HEK293T (cell line): ENCODE data around the gene GPT2.

Experiments used
- CTCF ChIA-PET: fragments of 350-600 bp; formaldehyde crosslinking; extraction: SDS; loops from one replicate; lab custom pipeline; 2021; ENCODE audit warnings: antibody characterized with exemption, inconsistent platforms; lab: Yijun Ruan, JAX
- POLR2A ChIA-PET: fragments of 350-600 bp; formaldehyde crosslinking; extraction: SDS; loops from one replicate; lab custom pipeline; 2020; ENCODE audit warnings: antibody characterized with exemption, inconsistent platforms; lab: Yijun Ruan, JAX
- DNase-seq: peaks from one replicate; pipeline ENCODE4 v3.0.0; 2012; ENCODE audit warnings: mixed read lengths; ENCODE audit errors: extremely low spot score
- ARNT ChIP-seq: fragments of 450-650 bp; IDR thresholded peaks from 2 replicates; pipeline ENCODE4 v1.6.1; 2017; ENCODE audit warnings: mild to moderate bottlenecking
- BHLHE40 ChIP-seq: fragments of 450-650 bp; IDR thresholded peaks from 2 replicates; pipeline ENCODE4 v1.6.1; 2016; ENCODE audit warnings: mild to moderate bottlenecking, moderate library complexity, borderline replicate concordance
- CTBP1 ChIP-seq: fragments of 450-650 bp; IDR thresholded peaks from 2 replicates; pipeline ENCODE4 v1.6.1; 2016; ENCODE audit warnings: borderline replicate concordance
- ELF4 ChIP-seq: fragments of 450-650 bp; IDR thresholded peaks from 2 replicates; pipeline ENCODE4 v1.6.1; 2017; ENCODE audit warnings: antibody characterized with exemption
- FOXA1 ChIP-seq: fragments of 450-650 bp; IDR thresholded peaks from 2 replicates; pipeline ENCODE4 v1.6.1; 2016; ENCODE audit warnings: mild to moderate bottlenecking
- FOXK2 ChIP-seq: fragments of 450-650 bp; IDR thresholded peaks from 2 replicates; pipeline ENCODE4 v1.6.1; 2016; ENCODE audit warnings: mild to moderate bottlenecking
- FOXM1 ChIP-seq: fragments of 450-650 bp; IDR thresholded peaks from 2 replicates; pipeline ENCODE4 v1.6.1; 2017; ENCODE audit warnings: mild to moderate bottlenecking, borderline replicate concordance
- HDGF ChIP-seq: fragments of 450-650 bp; IDR thresholded peaks from 2 replicates; pipeline ENCODE4 v1.6.1; 2017; ENCODE audit warnings: antibody characterized with exemption, borderline replicate concordance
- L3MBTL2 ChIP-seq: fragments of 450-650 bp; conservative IDR thresholded peaks from 2 replicates; pipeline ENCODE4 v1.6.1; 2016; ENCODE audit warnings: mild to moderate bottlenecking
- LEF1 ChIP-seq: fragments of 450-650 bp; IDR thresholded peaks from 2 replicates; pipeline ENCODE4 v1.6.1; 2017; ENCODE audit warnings: mild to moderate bottlenecking, borderline replicate concordance
- NFRKB ChIP-seq: fragments of 450-650 bp; IDR thresholded peaks from 2 replicates; pipeline ENCODE4 v1.6.1; 2016; ENCODE audit warnings: mild to moderate bottlenecking, moderate library complexity
- PKNOX1 ChIP-seq: fragments of 450-650 bp; IDR thresholded peaks from 2 replicates; pipeline ENCODE4 v1.6.1; 2016
- SP1 ChIP-seq: fragments of 450-650 bp; IDR thresholded peaks from 2 replicates; pipeline ENCODE4 v1.6.1; 2017
- SUZ12 ChIP-seq: fragments of 450-650 bp; IDR thresholded peaks from 2 replicates; pipeline ENCODE4 v1.6.1; 2016; ENCODE audit warnings: mild to moderate bottlenecking
- TARDBP ChIP-seq: fragments of 450-650 bp; IDR thresholded peaks from 2 replicates; pipeline ENCODE4 v1.6.1; 2016
- ZNF384 ChIP-seq: fragments of 450-650 bp; IDR thresholded peaks from 2 replicates; pipeline ENCODE4 v1.6.1; 2016

GPT2 gene

GRCh38 chr16:46899443-46900143, 15.4 kb downstream of the GPT2 start:
- CTCF ChIA-PET, result interaction anchor here (0.9 kb wide), 1 partner anchor 46 kb away, joined by 3 read pairs; no protein-coding TSS in a partner anchor
- no peak for DNase-seq
- POLR2A ChIA-PET, result interaction anchor here (2.2 kb wide), 1 partner anchor 14 kb away, joined by 7 read pairs; no protein-coding TSS in a partner anchor
- TF ChIP-seq FOXK2 (no peak), LEF1 (no peak), SUZ12 (no peak), FOXM1 (no peak), FOXA1 (no peak), L3MBTL2 (no peak), ZNF384 (no peak), CTBP1 (no peak), HDGF (no peak), TARDBP (no peak)

GRCh38 chr16:46900455-46901235, 16.5 kb downstream of the GPT2 start:
- no peak for DNase-seq
- POLR2A ChIA-PET, result interaction anchor here (2.2 kb wide), 1 partner anchor 15 kb away, joined by 7 read pairs; no protein-coding TSS in a partner anchor
- TF ChIP-seq FOXK2 (no peak), BHLHE40 (no peak), FOXA1 (no peak), ZNF384 (no peak), HDGF (no peak)
- CTCF ChIA-PET, result interaction anchor here (0.9 kb wide), 1 partner anchor 47 kb away, joined by 3 read pairs; no protein-coding TSS in a partner anchor

- no peak for TF ChIP-seq TARDBP
- TF ChIP-seq PKNOX1, result no peak
- no peak for TF ChIP-seq CTBP1
- no peak for TF ChIP-seq FOXM1
- no peak for TF ChIP-seq BHLHE40
- no peak for TF ChIP-seq NFRKB
- no peak for TF ChIP-seq SP1
- POLR2A ChIA-PET, result no interaction called here
- DNase-seq, result no peak
- CTCF ChIA-PET, result no interaction called here
Measured at GRCh38 chr16:46901709-46902108, 17.5 kb downstream of the GPT2 start.

- CTCF ChIA-PET, result no interaction called here
- POLR2A ChIA-PET, result no interaction called here
- TF ChIP-seq FOXK2, result no peak
- no peak for TF ChIP-seq HDGF
- TF ChIP-seq LEF1, result no peak
- no peak for TF ChIP-seq PKNOX1
- TF ChIP-seq SUZ12, result no peak
- DNase-seq, result no peak
Measured at GRCh38 chr16:46903255-46903905, 19.2 kb downstream of the GPT2 start.

GRCh38 chr16:46904471-46904870, 20.3 kb downstream of the GPT2 start:
- ChIA-PET POLR2A (interaction anchor here (1.8 kb wide), 1 partner anchor 21 kb away, joined by 6 read pairs; the partner anchor contains the start of gene GPT2), CTCF (interaction anchor here (0.7 kb wide), 1 partner anchor 51 kb away, joined by 3 read pairs; no protein-coding TSS in a partner anchor)
- TF ChIP-seq SUZ12, result no peak
- TF ChIP-seq FOXA1, result no peak
- TF ChIP-seq SP1, result no peak
- no peak for TF ChIP-seq L3MBTL2
- TF ChIP-seq BHLHE40, result no peak
- no peak for TF ChIP-seq ARNT
- TF ChIP-seq FOXK2, result no peak
- no peak for TF ChIP-seq TARDBP
- no peak for TF ChIP-seq HDGF
- TF ChIP-seq ELF4, result no peak
- TF ChIP-seq FOXM1, result no peak
- no peak for DNase-seq

GRCh38 chr16:46906360-46907060, 22.3 kb downstream of the GPT2 start:
- DNase-seq, result no peak
- TF ChIP-seq FOXM1 (no peak), LEF1 (no peak), L3MBTL2 (no peak), ZNF384 (no peak), SP1 (no peak), PKNOX1 (no peak), NFRKB (no peak), CTBP1 (no peak), FOXK2 (no peak), HDGF (no peak), SUZ12 (no peak)
- POLR2A ChIA-PET, result interaction anchor here (1.8 kb wide), 1 partner anchor 23 kb away, joined by 6 read pairs; the partner anchor contains the start of gene GPT2
- CTCF ChIA-PET, result interaction anchor here (1.0 kb wide), 1 partner anchor 52 kb away, joined by 3 read pairs; no protein-coding TSS in a partner anchor
